ENCODE measurements around the gene SASH1. TPM values are rescaled to one million over a fixed set of nuclear protein-coding genes. Genes with fewer than 3 reads are reported as not detected.

SASH1 gene
- total and polyA plus RNA-seq, 9 of the 15 experiments (the other 6 are each of a cell fraction or from before 2014, with no cell fraction given), result 0.35 to 3.5 (median 1.6) TPM

DNA sequence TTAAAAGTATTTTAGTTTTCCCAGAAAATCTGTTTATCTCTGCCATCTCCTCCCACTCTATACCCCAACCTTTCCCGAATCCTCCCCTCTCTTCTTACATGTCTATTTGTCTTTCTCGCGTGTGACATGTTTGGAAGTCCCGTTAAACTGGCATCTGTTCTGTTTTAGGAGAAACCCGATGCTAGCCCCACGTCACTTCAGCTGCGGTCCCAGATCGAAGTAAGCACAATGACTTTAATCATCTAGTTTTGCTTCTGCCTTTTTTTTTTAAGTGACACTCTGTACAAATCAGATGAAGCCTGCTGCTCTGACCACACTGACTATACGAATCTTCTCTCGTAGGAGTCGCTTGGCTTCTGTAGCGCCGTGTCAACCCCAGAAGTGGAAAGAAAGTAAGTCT is 97.4 kb downstream of the SASH1 start:
- in situ Hi-C loops (cut with MboI) (no loop called here), intact Hi-C loops (cut with micrococcal nuclease) (no loop called here)
- DNase-seq (ENCODE audit: extremely low read depth in 1 of 4, low spot score in 3 of 4) (no peak), FAIRE-seq (no peak), ATAC-seq (no peak)
- Histone ChIP-seq H3K27ac (ENCODE audit: extremely low read depth, low read depth, low read length) (no peak overlapping the region), H3K79me2 (ENCODE audit: control insufficient read depth, insufficient read depth, low read length) (no peaks in the 10 kb centered on the region), H3K9me1 (ENCODE audit: control insufficient read depth, insufficient read depth, low read length) (no peaks in the 10 kb centered on the region), H4K20me1 (replicated peaks; ENCODE audit: control insufficient read depth, insufficient read depth, low read length) (0 out of 2 replicates have a peak, but pooled peaks cover 2% of the 10 kb centered on the region), H3K4me3 (no peak overlapping the region), H3K36me3 (ENCODE audit: control insufficient read depth, insufficient read depth, low read length) (no peaks in the 10 kb centered on the region), H2AFZ (ENCODE audit: low read depth, low read length) (no peak overlapping the region), H3K9ac (ENCODE audit: insufficient read depth in 1 of 2, low read depth in 2 of 2, low read length in 2 of 2) (no peak overlapping the region), H3K9me3 (replicated peaks; ENCODE audit: control insufficient read depth, insufficient read depth, low read depth, low read length) (no peaks in the 10 kb centered on the region), H3K4me1 (replicated peaks in 1 of 2; ENCODE audit: control insufficient read depth in 2 of 2, insufficient read depth in 2 of 2, low read length in 2 of 2) (no peaks in the 10 kb centered on the region; a peak in 1 of 5 replicates), H3K4me2 (ENCODE audit: insufficient read depth, low read length) (no peak overlapping the region), H3K27me3 (ENCODE audit: control insufficient read depth in 2 of 2, insufficient read depth in 2 of 2, low read length in 2 of 2) (peaks cover 13 to 27% of the 10 kb centered on the region in 2 experiments)
- CTCF ChIA-PET (ENCODE audit: low intra/inter-chr PET ratio), result no interaction called here
- WGBS (ENCODE audit: insufficient coverage, low coverage, missing lambda C conversion rate), result 3% methylated on average over 13 of the region's 13 CpGs
- no TSS peak for BruUV-seq (replicated peaks)
- POLR2A ChIA-PET, result interaction anchor here (0.6 to 0.8 kb wide), 2 partner anchors 14 to 254 kb away, joined by 3 to 4 read pairs; no protein-coding TSS in a partner anchor
- TF ChIP-seq PPARD (CRISPR knock-in tag; IDR thresholded peaks at IDR 0.05) (no peak), POLR3A (IDR thresholded peaks at IDR 0.05; ENCODE audit: borderline replicate concordance, extremely low read depth, insufficient read depth, insufficient read length) (no peak), ZNF41 (CRISPR knock-in tag; conservative IDR thresholded peaks at IDR 0.05) (no peak), SAP30 (IDR thresholded peaks at IDR 0.05; ENCODE audit: borderline replicate concordance, insufficient read depth, low read depth, low read length, poor library complexity, severe bottlenecking) (no peak), ZNF311 (CRISPR knock-in tag; IDR thresholded peaks at IDR 0.05) (no peak), BCL6 (CRISPR knock-in tag; IDR thresholded peaks at IDR 0.05) (no peak), MEF2D (tag; conservative IDR thresholded peaks at IDR 0.05; ENCODE audit: low read depth) (no peak), ZC3H11A (IDR thresholded peaks at IDR 0.05; ENCODE audit: low read depth, low read length) (no peak), CBFB (CRISPR knock-in tag; IDR thresholded peaks at IDR 0.05) (no peak), LEF1 (IDR thresholded peaks at IDR 0.05) (no peak)
- TF ChIP-seq, protein P1, sequence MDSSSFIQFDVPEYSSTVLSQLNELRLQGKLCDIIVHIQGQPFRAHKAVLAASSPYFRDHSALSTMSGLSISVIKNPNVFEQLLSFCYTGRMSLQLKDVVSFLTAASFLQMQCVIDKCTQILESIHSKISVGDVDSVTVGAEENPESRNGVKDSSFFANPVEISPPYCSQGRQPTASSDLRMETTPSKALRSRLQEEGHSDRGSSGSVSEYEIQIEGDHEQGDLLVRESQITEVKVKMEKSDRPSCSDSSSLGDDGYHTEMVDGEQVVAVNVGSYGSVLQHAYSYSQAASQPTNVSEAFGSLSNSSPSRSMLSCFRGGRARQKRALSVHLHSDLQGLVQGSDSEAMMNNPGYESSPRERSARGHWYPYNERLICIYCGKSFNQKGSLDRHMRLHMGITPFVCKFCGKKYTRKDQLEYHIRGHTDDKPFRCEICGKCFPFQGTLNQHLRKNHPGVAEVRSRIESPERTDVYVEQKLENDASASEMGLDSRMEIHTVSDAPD (CRISPR knock-in tag; IDR thresholded peaks at IDR 0.05), result no peak
- TF ChIP-seq, protein P2, sequence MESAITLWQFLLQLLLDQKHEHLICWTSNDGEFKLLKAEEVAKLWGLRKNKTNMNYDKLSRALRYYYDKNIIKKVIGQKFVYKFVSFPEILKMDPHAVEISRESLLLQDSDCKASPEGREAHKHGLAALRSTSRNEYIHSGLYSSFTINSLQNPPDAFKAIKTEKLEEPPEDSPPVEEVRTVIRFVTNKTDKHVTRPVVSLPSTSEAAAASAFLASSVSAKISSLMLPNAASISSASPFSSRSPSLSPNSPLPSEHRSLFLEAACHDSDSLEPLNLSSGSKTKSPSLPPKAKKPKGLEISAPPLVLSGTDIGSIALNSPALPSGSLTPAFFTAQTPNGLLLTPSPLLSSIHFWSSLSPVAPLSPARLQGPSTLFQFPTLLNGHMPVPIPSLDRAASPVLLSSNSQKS (CRISPR knock-in tag; IDR thresholded peaks at IDR 0.05), result no peak
- TF ChIP-seq, protein P3, sequence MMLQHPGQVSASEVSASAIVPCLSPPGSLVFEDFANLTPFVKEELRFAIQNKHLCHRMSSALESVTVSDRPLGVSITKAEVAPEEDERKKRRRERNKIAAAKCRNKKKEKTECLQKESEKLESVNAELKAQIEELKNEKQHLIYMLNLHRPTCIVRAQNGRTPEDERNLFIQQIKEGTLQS (IDR thresholded peaks at IDR 0.05), result no peak
- TF ChIP-seq, protein P3 (CRISPR knock-in tag; conservative IDR thresholded peaks at IDR 0.05), result no peak
- TF ChIP-seq, protein P4, sequence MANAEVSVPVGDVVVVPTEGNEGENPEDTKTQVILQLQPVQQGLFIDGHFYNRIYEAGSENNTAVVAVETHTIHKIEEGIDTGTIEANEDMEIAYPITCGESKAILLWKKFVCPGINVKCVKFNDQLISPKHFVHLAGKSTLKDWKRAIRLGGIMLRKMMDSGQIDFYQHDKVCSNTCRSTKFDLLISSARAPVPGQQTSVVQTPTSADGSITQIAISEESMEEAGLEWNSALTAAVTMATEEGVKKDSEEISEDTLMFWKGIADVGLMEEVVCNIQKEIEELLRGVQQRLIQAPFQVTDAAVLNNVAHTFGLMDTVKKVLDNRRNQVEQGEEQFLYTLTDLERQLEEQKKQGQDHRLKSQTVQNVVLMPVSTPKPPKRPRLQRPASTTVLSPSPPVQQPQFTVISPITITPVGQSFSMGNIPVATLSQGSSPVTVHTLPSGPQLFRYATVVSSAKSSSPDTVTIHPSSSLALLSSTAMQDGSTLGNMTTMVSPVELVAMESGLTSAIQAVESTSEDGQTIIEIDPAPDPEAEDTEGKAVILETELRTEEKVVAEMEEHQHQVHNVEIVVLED (CRISPR knock-in tag; IDR thresholded peaks at IDR 0.05), result no peak
- TF ChIP-seq, protein P5, sequence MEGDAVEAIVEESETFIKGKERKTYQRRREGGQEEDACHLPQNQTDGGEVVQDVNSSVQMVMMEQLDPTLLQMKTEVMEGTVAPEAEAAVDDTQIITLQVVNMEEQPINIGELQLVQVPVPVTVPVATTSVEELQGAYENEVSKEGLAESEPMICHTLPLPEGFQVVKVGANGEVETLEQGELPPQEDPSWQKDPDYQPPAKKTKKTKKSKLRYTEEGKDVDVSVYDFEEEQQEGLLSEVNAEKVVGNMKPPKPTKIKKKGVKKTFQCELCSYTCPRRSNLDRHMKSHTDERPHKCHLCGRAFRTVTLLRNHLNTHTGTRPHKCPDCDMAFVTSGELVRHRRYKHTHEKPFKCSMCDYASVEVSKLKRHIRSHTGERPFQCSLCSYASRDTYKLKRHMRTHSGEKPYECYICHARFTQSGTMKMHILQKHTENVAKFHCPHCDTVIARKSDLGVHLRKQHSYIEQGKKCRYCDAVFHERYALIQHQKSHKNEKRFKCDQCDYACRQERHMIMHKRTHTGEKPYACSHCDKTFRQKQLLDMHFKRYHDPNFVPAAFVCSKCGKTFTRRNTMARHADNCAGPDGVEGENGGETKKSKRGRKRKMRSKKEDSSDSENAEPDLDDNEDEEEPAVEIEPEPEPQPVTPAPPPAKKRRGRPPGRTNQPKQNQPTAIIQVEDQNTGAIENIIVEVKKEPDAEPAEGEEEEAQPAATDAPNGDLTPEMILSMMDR (IDR thresholded peaks at IDR 0.05 in 2 of 3, conservative IDR thresholded peaks at IDR 0.05 in 1 of 3; ENCODE audit: insufficient read depth in 2 of 3, low read depth in 1 of 3, low read length in 3 of 3), result no peak
